OCI-M1 (cell line): ENCODE results near the gene CHD6.

ENCODE experiments used
- DNase-seq: peaks from one replicate; lab custom pipeline; 2025; lab: John Stamatoyannopoulos, UW

Gene CHD6

DNA sequence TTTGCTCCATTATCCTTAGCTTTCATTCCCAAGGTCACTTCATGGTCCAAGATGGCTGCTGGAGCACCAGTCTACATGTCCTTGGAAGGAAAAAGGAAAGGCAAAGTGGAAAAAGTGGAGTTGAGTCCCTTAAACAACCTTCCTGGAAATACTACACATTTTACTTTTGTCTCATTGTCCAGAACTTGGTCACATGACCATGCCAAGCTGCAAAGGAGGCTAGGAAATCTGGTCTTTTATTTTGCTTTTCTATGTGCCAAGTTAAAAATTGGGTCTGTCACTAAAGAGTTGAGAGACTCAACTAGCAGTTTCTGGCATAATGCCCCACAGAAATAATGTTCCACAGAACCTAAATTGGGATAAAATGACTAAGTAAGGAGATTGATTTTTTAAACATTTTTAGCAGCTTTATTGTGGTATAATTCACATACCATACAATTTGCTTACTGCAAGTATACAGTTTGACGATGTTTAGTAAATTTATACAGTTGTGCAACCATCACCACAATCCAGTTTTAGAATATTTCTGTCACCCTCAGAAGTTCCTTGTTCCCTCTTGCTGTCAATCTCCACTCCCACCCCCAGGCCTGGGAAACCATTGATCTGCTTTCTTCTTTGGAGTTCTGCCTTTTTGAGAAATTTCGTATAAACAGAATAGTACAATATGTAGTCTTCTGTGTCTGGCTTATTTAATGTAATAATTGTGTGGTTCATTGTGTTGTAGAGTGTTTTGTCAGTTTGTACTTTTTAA lies 5.6 kb upstream of the CHD6 start:
- DNase-seq: no peak

DNA sequence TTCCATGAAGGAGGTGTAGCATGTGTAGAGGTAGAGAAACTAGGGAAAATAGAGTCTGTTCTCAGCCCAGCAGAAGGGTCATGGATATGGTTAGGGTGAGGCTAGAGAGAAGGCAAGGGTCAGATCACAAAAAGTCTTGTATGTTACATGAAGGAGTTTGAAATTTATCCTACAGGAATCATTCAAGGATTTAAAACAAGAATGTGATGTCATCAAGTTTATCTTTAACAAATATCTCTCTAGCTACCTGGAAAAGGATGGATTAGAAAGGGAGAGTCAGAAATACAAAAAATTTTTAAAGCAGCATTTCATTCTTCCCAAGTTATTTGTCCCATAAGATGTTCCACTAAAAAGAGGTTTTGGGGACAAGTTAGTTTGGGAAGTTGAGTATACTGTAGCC lies 4.4 kb upstream of the CHD6 start:
- DNase-seq: no peak

DNA sequence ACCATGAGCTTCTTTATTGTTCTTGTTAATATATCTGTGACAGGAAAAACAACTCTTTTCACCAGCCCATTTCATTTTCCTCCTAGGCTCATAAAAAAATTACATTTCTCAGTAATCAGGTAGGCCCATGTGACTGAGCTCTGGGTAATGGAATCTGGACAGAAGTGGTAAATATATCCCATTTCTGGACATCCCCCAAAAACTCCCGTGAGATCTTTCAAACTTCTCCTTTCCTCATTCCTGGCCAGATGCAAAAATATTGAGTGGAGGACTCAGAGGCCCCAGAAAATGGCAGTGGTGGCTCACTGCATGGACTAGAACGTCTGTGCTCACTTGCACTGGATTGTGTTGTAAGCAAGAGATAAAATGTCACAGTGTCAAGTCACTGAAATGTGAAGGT lies 3.8 kb upstream of the CHD6 start:
- DNase-seq: no peak

DNA sequence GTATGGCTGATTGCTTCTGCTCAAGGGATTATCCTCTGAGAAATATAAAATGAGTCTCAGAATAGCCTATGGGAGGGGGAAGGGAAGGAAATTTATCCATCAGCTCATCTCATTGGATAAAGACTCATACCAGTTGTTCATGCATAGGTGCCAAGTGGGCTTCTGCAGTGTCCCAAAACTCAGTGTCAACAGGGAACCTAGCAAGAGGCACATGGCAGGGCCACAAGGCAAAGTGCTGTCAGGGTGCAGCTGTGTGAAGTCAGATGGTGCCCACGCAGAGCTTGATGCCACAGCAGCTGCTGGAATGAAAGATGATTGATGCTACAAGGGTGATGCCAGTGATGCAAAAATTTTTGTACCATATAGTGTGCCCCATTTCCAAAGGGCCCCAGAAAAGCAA lies 3.2 kb upstream of the CHD6 start:
- no peak for DNase-seq

DNA sequence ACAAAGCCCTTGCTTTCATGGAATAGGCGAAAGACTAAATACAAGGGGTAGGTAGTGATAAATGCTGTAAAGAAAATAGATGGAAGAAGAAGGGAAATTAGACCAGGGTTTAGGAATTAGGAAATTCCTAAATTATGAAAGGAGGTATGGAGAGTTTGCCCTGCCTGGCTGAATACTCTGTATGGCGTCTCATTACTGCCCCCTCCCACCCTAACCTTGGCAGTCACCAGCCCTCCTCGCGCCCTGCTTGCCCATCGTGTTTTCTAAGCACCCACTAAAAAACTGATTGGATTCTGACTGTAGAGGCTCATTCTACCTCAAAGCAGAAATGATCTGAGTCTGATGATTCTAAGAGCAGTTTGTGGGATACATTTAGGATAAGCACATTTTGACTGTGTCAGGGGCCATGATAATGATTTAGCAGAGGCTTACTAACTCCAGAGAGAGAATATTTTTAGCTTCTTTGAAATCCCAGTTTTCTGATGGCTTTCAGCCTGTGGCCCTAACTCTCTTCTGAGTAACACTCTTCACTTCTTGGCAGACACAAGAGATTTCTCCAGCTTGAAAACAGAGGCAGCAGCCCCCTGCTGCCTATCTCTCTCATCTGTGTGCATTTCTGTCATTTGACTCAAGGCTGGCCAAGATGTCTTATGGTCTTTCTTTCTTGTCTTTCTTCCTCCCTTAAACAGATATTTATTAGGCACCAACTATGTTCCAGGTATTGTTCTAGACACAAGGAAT lies 1.4 kb upstream of the CHD6 start:
- peak; percentile 28 for DNase-seq

DNA sequence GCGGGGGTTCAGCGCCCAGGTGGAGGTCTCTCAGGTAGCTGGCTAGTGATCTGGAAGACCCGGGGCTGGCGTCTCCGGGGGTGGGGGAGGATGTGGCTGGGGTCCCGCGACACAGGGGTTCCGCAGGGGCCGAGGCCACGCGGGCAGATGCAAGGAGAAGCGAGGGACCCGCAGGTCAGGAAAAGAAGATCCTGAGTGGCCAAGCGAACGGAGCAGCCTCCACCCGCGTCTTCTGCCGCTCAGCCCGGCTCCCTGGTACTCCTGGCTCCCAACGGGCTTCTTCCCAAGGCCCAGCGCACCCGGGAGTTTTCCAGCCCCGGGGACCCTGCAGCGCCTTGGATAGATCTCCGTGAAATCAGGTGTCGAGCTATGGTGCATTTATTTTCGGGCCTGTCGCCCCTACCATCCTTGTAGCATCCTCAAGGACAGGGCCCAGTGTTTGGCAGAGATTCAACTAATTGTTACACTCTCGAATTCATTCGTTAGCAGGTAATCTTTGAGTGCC lies 682 bp upstream of the CHD6 start:
- no peak for DNase-seq

DNA sequence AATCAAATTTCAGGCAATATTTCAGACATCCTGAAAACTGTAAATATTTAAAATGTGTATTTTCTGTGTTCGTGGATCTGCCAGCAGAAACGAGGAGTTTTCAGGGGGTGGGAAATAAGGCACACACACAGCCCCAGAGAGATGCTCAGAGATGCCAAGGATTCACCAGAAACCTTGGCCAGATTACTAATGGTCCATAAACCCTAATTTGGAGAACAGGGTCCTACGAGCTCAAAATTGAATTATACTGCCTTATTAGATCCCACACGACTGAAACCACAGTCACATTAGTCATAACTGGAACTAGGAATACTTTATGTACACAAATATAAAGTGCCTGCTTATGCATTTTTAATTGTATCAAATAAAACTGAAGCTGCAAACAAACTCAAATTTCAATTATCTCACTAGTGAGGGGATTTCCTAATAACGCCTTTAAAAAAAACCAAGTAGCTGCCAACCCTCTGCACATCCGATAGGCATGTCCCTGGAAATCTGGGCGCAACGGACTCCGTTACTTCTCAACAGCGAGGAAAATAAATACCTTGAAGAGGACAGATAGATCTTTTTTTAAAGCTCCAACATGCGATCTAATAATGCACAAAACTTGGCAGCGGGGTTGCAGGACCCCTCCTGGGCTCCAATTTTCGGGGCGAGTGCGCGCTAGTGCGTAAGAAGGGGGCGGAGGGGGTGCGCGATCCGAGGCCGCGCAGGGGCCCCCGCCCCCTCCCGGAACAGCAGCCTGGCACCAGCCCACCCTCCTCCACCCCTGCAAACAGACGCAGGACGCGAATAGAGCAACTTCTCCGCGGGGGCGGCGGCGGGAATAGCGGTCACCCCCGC lies 897 bp downstream of the CHD6 start:
- DNase-seq: peak; percentile 36

DNA sequence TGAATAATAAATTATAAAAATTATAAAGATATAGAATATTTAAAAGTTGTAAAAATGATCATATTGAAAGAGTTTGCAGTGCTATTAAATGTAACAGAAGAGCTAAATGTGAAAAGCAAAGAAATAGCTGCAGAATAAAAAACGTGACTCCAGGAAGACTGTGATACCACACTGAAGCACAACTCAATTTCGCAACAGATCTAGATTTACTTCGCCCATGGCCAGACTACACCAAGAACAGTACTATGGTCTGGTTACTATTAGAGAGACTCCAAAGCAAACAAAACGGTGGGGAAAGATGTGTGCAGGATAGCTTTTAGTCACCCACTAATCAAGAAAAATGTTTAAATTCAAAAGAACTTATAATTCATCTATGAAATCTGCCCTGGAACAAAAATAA lies 1.9 kb downstream of the CHD6 start:
- DNase-seq: peak; percentile 63

DNA sequence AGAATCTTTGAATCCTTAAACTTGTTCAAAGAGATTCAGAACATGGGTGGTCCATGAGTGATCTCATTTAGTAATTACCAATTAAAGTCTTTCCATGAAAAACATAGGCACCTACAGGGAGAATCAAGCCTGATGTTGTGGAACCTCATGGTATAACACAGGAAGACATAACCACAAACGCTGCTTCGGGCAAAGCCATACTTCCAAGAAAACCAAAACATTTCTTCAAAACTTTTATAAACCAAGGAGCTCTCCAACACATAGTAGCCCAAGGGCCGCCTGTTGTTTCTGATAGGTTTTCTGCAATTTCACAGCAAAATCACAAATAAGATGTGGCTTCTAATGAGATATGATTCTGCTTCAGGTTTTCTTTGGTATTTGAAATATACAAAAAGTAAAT lies 2.5 kb downstream of the CHD6 start:
- peak; percentile 57 for DNase-seq

DNA sequence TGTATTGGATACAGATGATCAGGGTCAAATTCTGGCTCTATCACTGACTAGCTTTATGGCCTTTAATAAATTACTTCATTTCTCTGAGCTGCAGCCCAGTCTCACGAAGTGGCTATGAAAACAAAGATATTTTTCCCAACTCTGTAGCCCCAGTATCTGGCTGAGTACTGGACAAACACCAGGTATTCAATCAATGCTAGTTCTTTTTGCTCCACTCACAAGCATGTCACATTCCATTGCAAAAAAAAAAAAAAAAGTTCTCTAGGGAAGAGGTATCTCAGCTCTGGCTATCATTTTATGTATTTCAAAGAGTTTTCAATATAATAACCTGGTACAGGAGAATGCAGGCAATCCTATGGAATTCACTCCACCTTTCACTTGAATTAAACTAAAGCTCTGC lies 3.1 kb downstream of the CHD6 start:
- no peak for DNase-seq

DNA sequence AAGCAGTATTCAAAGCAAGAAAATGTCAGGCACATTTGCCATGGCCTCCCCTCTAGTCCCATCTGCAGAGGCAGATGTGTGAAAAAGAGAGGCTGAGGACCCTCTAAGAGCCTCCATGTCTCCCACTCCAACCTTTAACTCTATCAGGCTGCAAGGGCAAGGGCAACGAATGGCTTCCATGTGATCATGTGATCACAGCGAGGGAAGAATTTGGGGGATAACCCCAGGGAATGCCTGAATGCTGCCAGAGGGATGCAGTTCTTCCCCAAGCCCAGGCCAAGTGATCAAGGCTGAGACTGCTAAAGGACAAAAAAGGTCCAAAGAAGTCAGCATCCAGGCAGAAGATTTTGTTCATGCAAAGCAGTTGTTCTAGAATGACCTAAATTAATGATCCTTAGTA lies 4.9 kb downstream of the CHD6 start:
- no peak for DNase-seq

DNA sequence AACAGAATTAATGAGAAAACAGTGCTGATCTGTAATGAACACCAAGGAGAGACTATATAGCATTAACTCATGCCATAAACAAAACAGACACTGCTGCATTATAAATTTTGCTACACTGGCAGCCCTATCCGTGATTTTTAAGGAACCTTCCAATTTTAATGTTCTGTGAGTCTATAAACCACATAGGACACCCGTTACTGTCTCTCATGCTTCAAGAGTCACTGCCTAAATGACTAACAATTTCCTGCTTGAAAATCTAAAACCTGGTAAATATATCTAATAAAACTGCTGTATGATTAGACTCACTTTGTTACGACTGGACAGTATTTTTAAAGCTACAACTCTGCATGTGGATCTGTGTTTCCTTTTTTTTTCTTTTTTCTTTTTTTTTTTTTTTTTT lies 8.7 kb downstream of the CHD6 start:
- no peak for DNase-seq

DNA sequence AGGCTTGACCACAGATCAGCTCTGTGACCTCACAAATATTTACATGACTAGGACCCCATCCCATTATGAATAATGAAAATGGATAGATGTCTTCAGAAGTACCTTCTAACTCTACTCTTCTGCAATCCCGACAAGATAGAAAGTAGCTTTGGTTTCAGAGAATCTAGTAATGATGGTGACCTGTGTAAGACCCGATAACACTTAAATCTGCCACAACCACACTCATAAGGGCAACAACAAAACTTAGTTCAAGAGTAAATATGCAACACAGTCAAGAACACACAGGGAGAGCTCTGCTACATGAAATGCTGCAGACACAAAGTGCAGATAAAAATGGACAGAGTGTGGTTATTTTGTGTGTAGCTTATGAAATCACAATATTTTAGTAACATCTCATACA lies 9.6 kb downstream of the CHD6 start:
- DNase-seq: no peak

DNA sequence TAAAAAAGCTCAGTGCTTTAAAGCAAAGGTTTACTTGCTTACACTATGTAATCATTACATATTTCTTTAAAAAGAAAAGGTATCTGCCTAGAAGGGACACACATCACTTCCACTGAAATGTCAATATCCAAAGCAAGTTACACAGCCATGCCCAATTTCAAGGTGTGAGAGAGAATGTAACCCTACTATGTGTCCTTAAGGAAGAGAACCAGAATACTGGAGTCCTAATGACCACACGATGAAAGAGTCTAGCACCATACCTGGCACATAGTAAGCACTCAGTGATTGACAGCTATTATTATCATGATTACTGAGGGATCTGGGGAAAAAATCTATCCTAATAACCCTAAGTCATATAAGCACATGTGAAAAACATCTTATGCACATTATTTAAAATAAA lies 10.4 kb downstream of the CHD6 start:
- no peak for DNase-seq

DNA sequence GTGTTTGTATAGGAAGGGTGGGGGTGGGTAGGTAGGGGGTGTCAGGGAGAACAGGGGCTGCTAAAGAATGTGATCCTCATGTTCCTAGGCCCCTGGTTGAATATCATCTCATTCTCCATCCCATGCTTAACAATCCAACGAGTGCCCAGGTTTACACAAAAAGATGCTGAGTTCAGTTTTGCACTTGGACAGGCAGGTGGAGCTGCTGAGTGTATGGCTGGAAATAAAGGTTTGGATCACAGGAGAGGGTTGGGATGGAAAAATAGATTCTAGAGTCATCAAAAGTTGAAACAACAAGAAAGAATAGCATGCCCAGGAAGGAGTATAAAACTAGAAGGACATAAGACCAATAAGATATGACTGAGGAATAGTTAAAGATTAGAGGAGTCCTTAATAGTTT lies 14.2 kb downstream of the CHD6 start:
- no peak for DNase-seq

DNA sequence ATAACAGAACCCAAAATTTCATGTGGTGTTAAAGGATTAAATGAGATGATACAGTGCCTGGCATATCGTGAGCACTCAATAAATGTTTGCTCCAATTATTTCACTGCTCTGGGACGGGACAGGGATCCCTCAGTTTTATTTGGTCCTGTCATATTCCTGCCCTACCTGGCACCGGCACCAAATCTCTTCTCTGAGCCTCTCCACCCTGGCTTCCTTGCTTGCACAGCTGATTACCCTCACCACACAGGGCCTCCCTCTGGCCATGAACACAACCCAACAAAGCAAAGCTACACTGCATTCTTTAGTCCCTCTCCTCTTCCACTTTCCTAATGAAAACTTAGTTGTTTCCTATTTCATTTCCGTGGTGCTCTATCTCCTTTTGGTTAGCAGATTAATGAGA lies 16.4 kb downstream of the CHD6 start:
- no peak for DNase-seq

DNA sequence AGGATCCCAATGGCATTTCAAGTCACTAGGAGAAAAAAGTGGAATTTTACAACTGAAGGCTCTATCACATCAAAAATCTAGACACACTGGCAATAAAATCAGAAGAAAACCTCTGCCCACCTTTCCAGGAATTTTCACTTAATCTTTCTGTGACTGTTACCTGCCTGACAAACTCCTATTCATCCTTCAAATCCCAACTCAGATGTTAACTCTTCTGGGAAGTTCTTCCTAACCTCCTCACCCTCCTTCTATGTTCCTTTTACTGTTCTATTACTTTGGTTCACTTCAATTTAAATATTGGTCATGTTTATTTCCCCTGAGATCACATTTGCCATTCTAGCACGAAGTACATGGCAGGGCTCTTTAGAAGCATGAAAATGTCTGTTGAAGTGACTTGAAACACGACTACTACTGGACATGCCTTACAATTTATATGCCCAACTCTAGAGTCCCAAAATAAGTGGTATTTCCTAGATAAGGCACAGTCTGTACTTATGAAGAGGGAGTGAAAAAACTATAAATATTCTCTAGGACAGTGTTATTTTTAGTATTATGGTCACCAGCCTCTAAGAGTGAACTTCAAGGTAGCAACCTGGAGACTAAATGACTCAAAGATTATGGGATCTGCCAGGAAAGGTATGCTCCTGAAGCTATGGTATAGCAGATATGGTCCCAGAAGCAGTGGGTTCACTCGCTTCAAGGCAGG lies 17.1 kb downstream of the CHD6 start:
- no peak for DNase-seq

DNA sequence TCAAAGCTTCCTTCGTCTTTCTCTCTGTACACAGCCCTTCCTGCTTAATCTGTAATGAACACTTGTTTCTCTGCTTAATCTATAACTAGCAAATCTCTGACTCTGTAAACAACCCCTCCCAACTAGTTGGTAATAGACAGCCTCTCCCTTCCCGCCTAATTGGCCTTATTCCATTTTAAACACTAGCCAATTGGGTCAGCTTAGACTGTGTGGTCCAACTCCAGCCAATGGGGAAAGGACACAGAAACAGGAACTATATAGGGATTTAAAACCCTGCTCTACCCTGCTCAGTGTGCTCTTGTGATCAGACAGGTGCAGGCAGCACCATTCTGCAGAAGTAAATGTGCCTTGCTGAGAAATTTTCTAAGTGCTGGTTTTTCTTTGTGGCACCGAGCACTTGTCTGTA lies 18.5 kb downstream of the CHD6 start:
- DNase-seq: peak; percentile 25

DNA sequence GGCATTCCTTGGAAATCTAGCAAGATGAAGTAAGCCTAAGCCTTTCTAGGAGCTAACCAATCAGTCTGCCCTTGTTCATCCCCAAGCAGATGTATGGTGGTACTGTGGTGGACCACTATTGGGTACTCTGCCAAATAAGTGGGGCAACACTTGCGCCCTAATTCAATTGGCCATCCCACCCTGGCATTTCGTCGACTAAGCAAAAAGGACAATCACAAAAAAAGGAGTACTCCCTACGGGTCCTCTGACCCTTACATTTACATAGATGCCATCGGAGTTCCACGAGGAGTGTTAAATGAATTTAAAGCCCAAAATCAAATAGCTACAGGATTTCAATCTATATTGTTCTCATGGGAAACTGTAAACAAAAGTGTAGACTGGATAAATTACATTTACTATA lies 19.5 kb downstream of the CHD6 start:
- no peak for DNase-seq

DNA sequence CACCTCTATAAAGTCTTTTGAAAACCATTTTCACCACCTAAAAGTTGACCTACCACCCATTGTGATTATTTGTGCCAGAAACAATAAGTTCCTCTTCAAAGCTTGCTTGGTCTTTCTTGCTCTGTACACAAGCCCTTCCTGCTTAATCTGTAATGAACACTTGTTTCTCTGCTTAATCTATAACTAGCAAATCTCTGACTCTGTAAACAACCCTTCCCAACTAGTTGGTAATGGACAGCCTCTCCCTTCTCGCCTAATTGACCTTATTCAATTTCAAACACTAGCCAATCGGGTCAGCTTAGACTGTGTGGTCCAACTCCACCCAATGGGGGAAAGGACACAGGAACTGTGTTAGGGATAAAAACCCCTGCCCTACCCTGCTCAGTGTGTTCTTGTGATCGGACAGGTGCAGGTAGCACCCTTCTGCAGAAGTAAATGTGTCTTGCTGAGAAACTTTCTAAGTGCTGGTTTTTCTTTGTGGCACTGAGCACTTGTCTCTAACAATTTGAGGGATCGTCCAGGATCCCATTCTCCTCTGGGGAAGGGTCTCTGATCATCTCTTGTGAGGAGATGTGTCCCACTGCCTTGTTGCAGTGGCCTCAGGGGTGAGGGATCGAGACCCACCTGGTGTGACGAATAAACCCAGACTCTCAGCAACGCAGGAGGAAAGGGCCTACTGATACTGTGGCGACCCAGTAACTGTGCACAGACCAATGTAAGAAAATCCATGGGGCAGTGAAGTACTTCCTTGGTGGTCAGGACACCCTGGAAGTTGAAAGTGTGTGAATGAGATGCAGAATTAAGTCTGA lies 23.5 kb downstream of the CHD6 start:
- DNase-seq: no peak

DNA sequence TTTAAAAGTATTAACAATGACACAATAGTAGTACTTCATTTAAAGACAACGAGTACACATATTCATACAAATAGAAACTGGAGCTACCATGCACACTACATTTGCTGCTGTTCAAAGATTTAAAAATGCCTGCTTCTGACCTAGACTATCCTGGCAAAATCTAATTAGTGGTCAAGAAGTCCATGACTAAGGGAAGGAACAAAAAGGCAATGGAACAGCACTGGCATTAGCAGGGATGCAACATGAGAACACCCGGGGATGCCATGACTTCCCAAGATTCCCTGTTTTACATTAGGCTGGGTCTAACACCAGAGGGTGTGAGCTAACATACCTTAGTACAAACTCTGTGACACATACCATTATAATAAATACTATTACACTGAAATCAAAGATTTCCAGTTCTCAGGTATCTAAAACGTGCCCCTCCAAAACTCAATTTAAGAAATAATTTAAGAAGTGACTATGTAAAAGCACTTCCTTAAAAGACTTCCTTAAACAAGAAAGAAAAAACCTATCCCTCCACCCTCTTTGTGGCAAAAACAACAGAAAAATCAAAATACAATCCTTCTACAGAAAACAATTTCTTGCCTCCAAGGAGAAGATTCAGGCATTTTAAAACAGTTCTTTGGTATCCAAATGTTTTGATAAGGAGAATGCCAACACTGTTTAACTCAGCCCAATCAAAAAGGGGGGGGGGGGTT lies 25.5 kb downstream of the CHD6 start:
- peak; percentile 13 for DNase-seq
